Stomach (tissue), 4 donors: ENCODE results near the gene DBNDD1.

Experiments used
- CTCF ChIP-seq, 7 experiments: fragments of 450-650 bp in 4 of 7; fragments of 200-600 bp in 3 of 7; sonication (generic) in 3 of 7; IDR thresholded peaks; one replicate each; pipeline ENCODE4 v1.5.1; 2016 to 2019; ENCODE audit warnings: antibody characterized with exemption in 7 of 7, control low read depth in 2 of 7, mild to moderate bottlenecking in 1 of 7
- EP300 ChIP-seq: sonication (generic); formaldehyde crosslinking; IDR thresholded peaks from one replicate; pipeline ENCODE4 v1.6.1; 2017; ENCODE audit warnings: antibody characterized with exemption
- POLR2A ChIP-seq, 4 donors: fragments of 450-650 bp; IDR thresholded peaks; one replicate each; pipeline ENCODE4 v1.6.1; 2016; ENCODE audit warnings: antibody characterized with exemption in 4 of 4, control low read depth in 2 of 4, mild to moderate bottlenecking in 1 of 4, moderate library complexity in 1 of 4

- no peak for TF ChIP-seq EP300
- no peak for TF ChIP-seq POLR2A (IDR thresholded peaks at IDR 0.05)
- no peak for TF ChIP-seq CTCF (IDR thresholded peaks at IDR 0.05)
Measured at GRCh38 chr16:90020260-90020837, 1.1 kb upstream of the DBNDD1 start.
